ENCODE measurements around the gene PXT1.

DNA sequence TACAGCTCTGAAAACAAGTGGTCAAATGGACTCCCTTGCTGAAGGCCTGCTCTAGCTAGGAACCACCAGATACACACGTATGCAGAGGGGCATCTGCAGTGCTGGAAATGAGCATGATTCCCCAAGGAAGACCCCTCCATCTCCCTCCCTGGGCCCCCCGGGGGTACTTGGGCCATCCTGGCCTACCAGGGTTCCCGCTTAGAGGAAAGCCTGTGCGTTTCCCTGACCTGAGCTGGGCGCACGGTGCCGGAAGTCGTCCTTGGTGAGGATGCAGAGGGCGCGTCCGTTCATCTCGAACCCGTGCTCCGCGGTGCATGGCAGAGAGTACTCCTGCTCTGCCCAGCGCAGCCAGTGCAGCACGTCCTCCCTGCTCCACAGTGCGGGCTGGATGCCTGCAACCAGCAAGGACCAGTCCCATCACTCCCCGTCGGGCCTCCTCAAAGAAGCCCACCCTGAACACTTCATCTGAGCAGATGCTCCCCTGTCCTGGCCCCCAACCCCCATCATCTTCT, 67.0 kb downstream of the PXT1 start:
- TF ChIP-seq POLR2AphosphoS5 (IDR thresholded peaks at IDR 0.05; ENCODE audit: low read depth, low read length) = no peak
- TF ChIP-seq POLR2A (IDR thresholded peaks at IDR 0.05; ENCODE audit: low read depth, low read length) = no peak

Data from GM12892 (cell line).